ENCODE measurements around the gene SLIT3. TPM values are rescaled to one million over a fixed set of nuclear protein-coding genes. Genes with fewer than 3 reads are reported as not detected.

Gene SLIT3
- total RNA-seq, 1 experiment from 2014 or later = not detected

- Histone ChIP-seq H3K4me1 (replicated peaks; ENCODE audit: insufficient read depth) (peaks cover 10% of the 10 kb centered on the region), H3K9me2 (ENCODE audit: insufficient read depth) (no peaks in the 10 kb centered on the region), H3K4me2 (no peak overlapping the region), H3K27me3 (ENCODE audit: insufficient read depth, low read depth) (no peaks in the 10 kb centered on the region), H2AFZ (no peak overlapping the region), H3K79me2 (ENCODE audit: low read depth) (no peaks in the 10 kb centered on the region), H3K4me3 (no peak overlapping the region), H4K20me1 (ENCODE audit: insufficient read depth) (no peaks in the 10 kb centered on the region), H3K9me3 (ENCODE audit: insufficient read depth, low read depth) (peaks cover 9% of the 10 kb centered on the region; the same call in 1 of the 2 replicates), H3F3A (ENCODE audit: insufficient read depth, low read depth) (0 out of 2 replicates have a peak, but pooled peaks cover 11% of the 10 kb centered on the region), H3K27ac (no peak overlapping the region), H3K36me3 (ENCODE audit: low read depth) (no peaks in the 10 kb centered on the region)
- POLR2A ChIA-PET (ENCODE audit: unreplicated experiment) = no interaction called here
- TF ChIP-seq EZH2 (IDR thresholded peaks at IDR 0.05; ENCODE audit: low read depth) = no peak
- peak in 1 of 2 experiments; percentile 74 for DNase-seq
- CTCF ChIA-PET = no interaction called here
- BruUV-seq (replicated peaks) = no TSS peak
- intact Hi-C loops (cut with micrococcal nuclease; ENCODE audit: unreplicated experiment) = no loop called here
Observed at GRCh38 chr5:168651648-168652047, 649.3 kb downstream of the SLIT3 start.

GRCh38 chr5:168649306-168649705, 651.6 kb downstream of the SLIT3 start:
- Histone ChIP-seq H3F3A (ENCODE audit: insufficient read depth, low read depth) (0 out of 2 replicates have a peak, but pooled peaks cover 11% of the 10 kb centered on the region), H3K9me3 (ENCODE audit: insufficient read depth, low read depth) (peaks cover 9% of the 10 kb centered on the region; the same call in 1 of the 2 replicates), H3K4me1 (replicated peaks; ENCODE audit: insufficient read depth) (peaks cover 16% of the 10 kb centered on the region), H3K27me3 (ENCODE audit: insufficient read depth, low read depth) (no peaks in the 10 kb centered on the region), H3K4me3 (no peak overlapping the region), H3K79me2 (ENCODE audit: low read depth) (no peaks in the 10 kb centered on the region), H3K36me3 (ENCODE audit: low read depth) (no peaks in the 10 kb centered on the region), H3K4me2 (no peak overlapping the region), H3K27ac (no peak overlapping the region), H2AFZ (no peak overlapping the region), H4K20me1 (ENCODE audit: insufficient read depth) (no peaks in the 10 kb centered on the region), H3K9me2 (ENCODE audit: insufficient read depth) (no peaks in the 10 kb centered on the region)
- no peak for DNase-seq
- CTCF ChIA-PET = no interaction called here
- POLR2A ChIA-PET (ENCODE audit: unreplicated experiment) = no interaction called here
- intact Hi-C loops (cut with micrococcal nuclease; ENCODE audit: unreplicated experiment) = no loop called here
- TF ChIP-seq EZH2 (IDR thresholded peaks at IDR 0.05; ENCODE audit: low read depth) (no peak), CTCF (conservative IDR thresholded peaks at IDR 0.05) (no peak)
- no TSS peak for BruUV-seq (replicated peaks)

GRCh38 chr5:168648576-168648975, 652.4 kb downstream of the SLIT3 start:
- H3K4me1 ChIP-seq (replicated peaks; ENCODE audit: insufficient read depth) = peaks cover 16% of the 10 kb centered on the region
- no peaks in the 10 kb centered on the region for H3K27me3 ChIP-seq (ENCODE audit: insufficient read depth, low read depth)
- 0 out of 2 replicates have a peak, but pooled peaks cover 11% of the 10 kb centered on the region for H3F3A ChIP-seq (ENCODE audit: insufficient read depth, low read depth)
- H3K79me2 ChIP-seq (ENCODE audit: low read depth) = no peaks in the 10 kb centered on the region
- TF ChIP-seq CTCF (conservative IDR thresholded peaks at IDR 0.05) (no peak), EZH2 (IDR thresholded peaks at IDR 0.05; ENCODE audit: low read depth) (no peak)
- no peak overlapping the region for H3K27ac ChIP-seq
- no peak for DNase-seq
- H3K36me3 ChIP-seq (ENCODE audit: low read depth) = no peaks in the 10 kb centered on the region
- no peak overlapping the region for H3K4me2 ChIP-seq
- no TSS peak for BruUV-seq (replicated peaks)
- CTCF ChIA-PET = no interaction called here
- no peaks in the 10 kb centered on the region for H3K9me2 ChIP-seq (ENCODE audit: insufficient read depth)
- H2AFZ ChIP-seq = no peak overlapping the region
- H3K4me3 ChIP-seq = no peak overlapping the region
- no peaks in the 10 kb centered on the region for H4K20me1 ChIP-seq (ENCODE audit: insufficient read depth)
- POLR2A ChIA-PET (ENCODE audit: unreplicated experiment) = no interaction called here
- intact Hi-C loops (cut with micrococcal nuclease; ENCODE audit: unreplicated experiment) = no loop called here
- peaks cover 9% of the 10 kb centered on the region; the same call in 1 of the 2 replicates for H3K9me3 ChIP-seq (ENCODE audit: insufficient read depth, low read depth)

GRCh38 chr5:168648016-168648415, 652.9 kb downstream of the SLIT3 start:
- no TSS peak for BruUV-seq (replicated peaks)
- Histone ChIP-seq H3K27me3 (ENCODE audit: insufficient read depth, low read depth) (no peaks in the 10 kb centered on the region), H3K9me2 (ENCODE audit: insufficient read depth) (no peaks in the 10 kb centered on the region), H3K27ac (no peak overlapping the region), H3K4me1 (replicated peaks; ENCODE audit: insufficient read depth) (peaks cover 16% of the 10 kb centered on the region), H3K4me3 (no peak overlapping the region), H3K4me2 (no peak overlapping the region), H3K9me3 (ENCODE audit: insufficient read depth, low read depth) (peaks cover 9% of the 10 kb centered on the region; the same call in 1 of the 2 replicates), H4K20me1 (ENCODE audit: insufficient read depth) (no peaks in the 10 kb centered on the region), H3K36me3 (ENCODE audit: low read depth) (no peaks in the 10 kb centered on the region), H3F3A (ENCODE audit: insufficient read depth, low read depth) (0 out of 2 replicates have a peak, but pooled peaks cover 11% of the 10 kb centered on the region), H2AFZ (no peak overlapping the region), H3K79me2 (ENCODE audit: low read depth) (no peaks in the 10 kb centered on the region)
- no peak for DNase-seq
- POLR2A ChIA-PET (ENCODE audit: unreplicated experiment) = no interaction called here
- intact Hi-C loops (cut with micrococcal nuclease; ENCODE audit: unreplicated experiment) = no loop called here
- no peak for TF ChIP-seq CTCF (conservative IDR thresholded peaks at IDR 0.05)
- no peak for TF ChIP-seq EZH2 (IDR thresholded peaks at IDR 0.05; ENCODE audit: low read depth)
- CTCF ChIA-PET = no interaction called here

All from PC-9 (cell line).